ENCODE results near the gene GBX2. TPM values are rescaled to one million over a fixed set of nuclear protein-coding genes. Genes with fewer than 3 reads are reported as not detected.

The GBX2 gene
- total RNA-seq, 3 donors from 2014 or later = not detected

- no peak for DNase-seq
Measured at GRCh38 chr2:236128321-236128720, 39.9 kb downstream of the GBX2 start.

GRCh38 chr2:236127010-236127409 lies 41.2 kb downstream of the GBX2 start:
- DNase-seq (no peak), ATAC-seq (no peak)
- intact Hi-C loops (cut with DNase I, micrococcal nuclease) = no loop called here
- no peaks in the 10 kb centered on the region for H3K9me3 ChIP-seq
- TF ChIP-seq, protein P1, sequence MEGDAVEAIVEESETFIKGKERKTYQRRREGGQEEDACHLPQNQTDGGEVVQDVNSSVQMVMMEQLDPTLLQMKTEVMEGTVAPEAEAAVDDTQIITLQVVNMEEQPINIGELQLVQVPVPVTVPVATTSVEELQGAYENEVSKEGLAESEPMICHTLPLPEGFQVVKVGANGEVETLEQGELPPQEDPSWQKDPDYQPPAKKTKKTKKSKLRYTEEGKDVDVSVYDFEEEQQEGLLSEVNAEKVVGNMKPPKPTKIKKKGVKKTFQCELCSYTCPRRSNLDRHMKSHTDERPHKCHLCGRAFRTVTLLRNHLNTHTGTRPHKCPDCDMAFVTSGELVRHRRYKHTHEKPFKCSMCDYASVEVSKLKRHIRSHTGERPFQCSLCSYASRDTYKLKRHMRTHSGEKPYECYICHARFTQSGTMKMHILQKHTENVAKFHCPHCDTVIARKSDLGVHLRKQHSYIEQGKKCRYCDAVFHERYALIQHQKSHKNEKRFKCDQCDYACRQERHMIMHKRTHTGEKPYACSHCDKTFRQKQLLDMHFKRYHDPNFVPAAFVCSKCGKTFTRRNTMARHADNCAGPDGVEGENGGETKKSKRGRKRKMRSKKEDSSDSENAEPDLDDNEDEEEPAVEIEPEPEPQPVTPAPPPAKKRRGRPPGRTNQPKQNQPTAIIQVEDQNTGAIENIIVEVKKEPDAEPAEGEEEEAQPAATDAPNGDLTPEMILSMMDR (IDR thresholded peaks at IDR 0.05) = no peak
- H3K4me3 ChIP-seq = no peak overlapping the region
- no peaks in the 10 kb centered on the region for H3K36me3 ChIP-seq (ENCODE audit: low read depth)
- H3K4me1 ChIP-seq (ENCODE audit: low read depth) = no peaks in the 10 kb centered on the region

More at GRCh38 chr2:236128321-236128720, 39.9 kb downstream of the GBX2 start:
- H3K9me3 ChIP-seq = no peaks in the 10 kb centered on the region
- no peaks in the 10 kb centered on the region for H3K4me1 ChIP-seq (ENCODE audit: low read depth)
- H3K4me3 ChIP-seq = no peak overlapping the region
- TF ChIP-seq, protein P1 (IDR thresholded peaks at IDR 0.05) = no peak
- H3K36me3 ChIP-seq (ENCODE audit: low read depth) = no peaks in the 10 kb centered on the region
- ATAC-seq = no peak
- intact Hi-C loops (cut with DNase I, micrococcal nuclease) = no loop called here

DNA sequence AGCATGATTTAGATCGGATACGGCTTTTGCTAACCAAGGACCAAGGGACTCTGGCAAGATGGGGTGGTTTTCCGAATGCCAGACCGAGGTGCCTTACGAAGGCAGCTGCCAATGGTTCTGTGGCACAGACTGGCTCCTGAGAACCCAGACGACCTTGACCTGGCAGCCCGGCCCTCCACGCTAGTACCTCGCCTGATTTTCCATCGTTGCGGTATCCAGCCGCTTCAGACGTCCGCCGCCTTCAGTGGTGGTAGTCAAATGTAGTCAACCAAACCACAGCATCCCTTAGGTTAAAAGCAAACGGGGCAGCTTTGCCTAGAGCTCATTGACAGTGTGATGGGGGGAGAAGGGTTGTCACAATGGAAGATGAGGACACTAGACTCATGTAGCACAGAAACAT lies 42.6 kb downstream of the GBX2 start:
- no peak overlapping the region for H3K4me3 ChIP-seq
- no peaks in the 10 kb centered on the region for H3K9me3 ChIP-seq
- TF ChIP-seq, protein P1 (IDR thresholded peaks at IDR 0.05) = no peak
- no peaks in the 10 kb centered on the region for H3K4me1 ChIP-seq (ENCODE audit: low read depth)
- DNase-seq = no peak
- no peak for ATAC-seq
- intact Hi-C loops (cut with DNase I, micrococcal nuclease) = no loop called here
- H3K36me3 ChIP-seq (ENCODE audit: low read depth) = no peaks in the 10 kb centered on the region

GRCh38 chr2:236124182-236124893 lies 43.8 kb downstream of the GBX2 start:
- H3K4me3 ChIP-seq = no peak overlapping the region
- H3K36me3 ChIP-seq (ENCODE audit: low read depth) = no peaks in the 10 kb centered on the region
- no peaks in the 10 kb centered on the region for H3K9me3 ChIP-seq
- intact Hi-C loops (cut with DNase I, micrococcal nuclease) = no loop called here
- no peak for ATAC-seq
- DNase-seq = no peak
- no peaks in the 10 kb centered on the region for H3K4me1 ChIP-seq (ENCODE audit: low read depth)
- TF ChIP-seq, protein P1 (IDR thresholded peaks at IDR 0.05) = no peak

DNA sequence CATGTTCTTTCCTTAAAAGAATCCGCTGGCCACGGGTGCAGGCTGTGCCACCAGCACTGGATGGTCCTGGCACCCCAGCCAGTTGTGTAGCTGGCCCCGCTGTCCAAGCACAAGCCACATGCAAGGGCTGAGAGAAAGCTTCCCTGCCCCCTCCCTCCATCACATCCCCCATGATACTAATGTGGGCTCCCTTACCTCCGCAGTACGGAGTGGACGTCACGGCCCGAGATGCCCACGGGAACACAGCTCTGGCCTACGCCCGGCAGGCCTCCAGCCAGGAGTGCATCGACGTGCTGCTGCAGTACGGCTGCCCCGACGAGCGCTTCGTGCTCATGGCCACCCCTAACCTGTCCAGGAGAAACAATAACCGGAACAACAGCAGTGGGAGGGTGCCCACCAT lies 44.5 kb downstream of the GBX2 start:
- intact Hi-C loops (cut with DNase I, micrococcal nuclease) = no loop called here
- Histone ChIP-seq H3K9me3 (no peaks in the 10 kb centered on the region), H3K36me3 (ENCODE audit: low read depth) (no peaks in the 10 kb centered on the region), H3K4me3 (no peak overlapping the region), H3K4me1 (ENCODE audit: low read depth) (no peaks in the 10 kb centered on the region)
- TF ChIP-seq, protein P1 (IDR thresholded peaks at IDR 0.05) = no peak
- no peak for DNase-seq
- no peak for ATAC-seq

Measured in mucosa of descending colon (tissue), 3 donors.